Body of pancreas (tissue), 4 donors: Measurements from ENCODE around the gene NACC1. TPM values are rescaled to one million over a fixed set of nuclear protein-coding genes. Genes with fewer than 3 reads are reported as not detected.
A peak's percentile ranks its signal among the peaks of the same experiment; 100 is the strongest.
"Not testable (repeated sequence)": the region's sequence is repeated elsewhere in the genome, so short reads cannot be mapped to it uniquely, and the experiment has no call there.

Experiments
- ATAC-seq: fragments of 150-250 bp; one replicate; pipeline ENCODE4 v1.9.1; 2016
- DNase-seq, 4 donors: peaks; one replicate each; pipeline ENCODE4 v3.0.0-alpha.2; 2019
- H3K27ac ChIP-seq, 4 donors: fragments of 200-600 bp; sonication (generic); 1 replicate in 3 of 4; 2 replicates in 1 of 4; pipeline versions ENCODE4 v1.5.1 to v1.6.1; 2016 to 2019; ENCODE audit warnings: mild to moderate bottlenecking in 1 of 4, mixed read lengths in 1 of 4, moderate library complexity in 1 of 4
- H3K27me3 ChIP-seq, 2 donors: fragments of 200-600 bp; sonication (generic); one replicate each; pipeline ENCODE4 v1.6.0; 2016; ENCODE audit warnings: mild to moderate bottlenecking in 1 of 2
- H3K36me3 ChIP-seq, 2 donors: fragments of 200-600 bp; sonication (generic); replicated peaks in 1 of 2; 2 replicates each; pipeline ENCODE4 v1.5.1; 2016; ENCODE audit warnings: low read depth in 2 of 2; ENCODE audit not compliant: insufficient read depth in 1 of 2
- H3K4me1 ChIP-seq: fragments of 200-600 bp; sonication (generic); one replicate; pipeline ENCODE4 v1.6.0; 2016
- H3K4me3 ChIP-seq, 2 donors: fragments of 200-600 bp; sonication (generic); 1 replicate in 1 of 2; 2 replicates in 1 of 2; pipeline ENCODE4 v1.5.1; 2016 to 2019
- H3K9me3 ChIP-seq, 3 donors: fragments of 200-600 bp; sonication (generic); 1 replicate in 2 of 3; 2 replicates in 1 of 3; pipeline ENCODE4 v1.5.1; 2016
- CTCF ChIP-seq, 7 experiments: fragments of 450-650 bp in 4 of 7; fragments of 200-600 bp in 3 of 7; sonication (generic) in 3 of 7; IDR thresholded peaks; one replicate each; pipeline ENCODE4 v1.5.1; 2016 to 2019; ENCODE audit warnings: antibody characterized with exemption in 7 of 7
- POLR2A ChIP-seq, 3 donors: fragments of 450-650 bp; IDR thresholded peaks; one replicate each; pipeline ENCODE4 v1.6.1; 2016; ENCODE audit warnings: antibody characterized with exemption in 3 of 3, mild to moderate bottlenecking in 2 of 3
- WGBS, 2 donors: methylation state at CpG; one replicate each; pipeline ENCODE4 v1.1.5; 2017; 5-methylcytosine and 5-hydroxymethylcytosine counted together
- intact Hi-C: fragments of 100-400 bp; cut with DNase I; formaldehyde crosslinking; loops from one replicate; pipeline ENCODE4 v1.15.1; 2023
- total RNA-seq, 2 donors: library from RNA; depleted of rRNA; stranded (reverse); fragments of >200 nt; gene quantifications; one replicate each; pipeline ENCODE4 v1.1.0, GENCODE V29; 2016

The NACC1 gene
- total RNA-seq, 2 donors from 2014 or later, result 6.0 to 15.5 TPM

GRCh38 chr19:13138171-13138915, 20.3 kb downstream of the NACC1 start:
- Histone ChIP-seq H3K4me1 (no peaks in the 10 kb centered on the region), H3K9me3 (no peaks in the 10 kb centered on the region), H3K27me3 (no peaks in the 10 kb centered on the region), H3K36me3 (peaks cover 0 to 14% of the 10 kb centered on the region in 2 donors), H3K4me3 (no peak overlapping the region), H3K27ac (no peak overlapping the region)
- 84 to 93% methylated on average over 19 to 39 of the region's 40 CpGs for WGBS, 2 donors
- ATAC-seq (no peak), DNase-seq (no peak)
- no peak for TF ChIP-seq CTCF (IDR thresholded peaks at IDR 0.05)
- no peak for TF ChIP-seq POLR2A (IDR thresholded peaks at IDR 0.05)
- intact Hi-C loops, result no loop called here

- DNase-seq, result no peak
- H3K9me3 ChIP-seq, result no peaks in the 10 kb centered on the region
- WGBS, 2 donors, result 74 to 80% methylated on average over 10 of the region's 10 CpGs
- TF ChIP-seq CTCF (IDR thresholded peaks at IDR 0.05) (no peak), POLR2A (IDR thresholded peaks at IDR 0.05) (no peak)
- no peak overlapping the region for H3K27ac ChIP-seq
- H3K4me1 ChIP-seq, result no peaks in the 10 kb centered on the region
- intact Hi-C loops, result no loop called here
- ATAC-seq, result no peak
- H3K36me3 ChIP-seq, result peaks cover 0 to 14% of the 10 kb centered on the region in 2 donors
- H3K27me3 ChIP-seq, result no peaks in the 10 kb centered on the region
- no peak overlapping the region for H3K4me3 ChIP-seq
These were observed 20.8 kb downstream of the NACC1 start for GRCh38 chr19:13138916-13139198.

GRCh38 chr19:13139633-13140311, 21.7 kb downstream of the NACC1 start:
- intact Hi-C loops, result loop anchor here (10.0 kb wide), 1 partner anchor 95 kb away; no protein-coding TSS in a partner anchor
- 82 to 85% methylated on average over 6 to 10 of the region's 11 CpGs for WGBS, 2 donors
- H3K9me3 ChIP-seq, result no peaks in the 10 kb centered on the region
- H3K27me3 ChIP-seq, result no peaks in the 10 kb centered on the region
- DNase-seq, result no peak
- no peak overlapping the region for H3K4me3 ChIP-seq
- H3K27ac ChIP-seq, result no peak overlapping the region
- no peak for TF ChIP-seq POLR2A (IDR thresholded peaks at IDR 0.05)
- TF ChIP-seq CTCF (IDR thresholded peaks at IDR 0.05), result no peak
- H3K4me1 ChIP-seq, result no peaks in the 10 kb centered on the region
- peaks cover 0 to 21% of the 10 kb centered on the region in 2 donors for H3K36me3 ChIP-seq
- ATAC-seq, result no peak

GRCh38 chr19:13146763-13147563, 28.9 kb downstream of the NACC1 start:
- no peaks in the 10 kb centered on the region for H3K9me3 ChIP-seq
- no peak for TF ChIP-seq POLR2A (IDR thresholded peaks at IDR 0.05)
- TF ChIP-seq CTCF (IDR thresholded peaks at IDR 0.05), result no peak
- WGBS, 2 donors, result 70 to 85% methylated on average over 16 of the region's 16 CpGs
- intact Hi-C loops, result loop anchor here (10.0 kb wide), 1 partner anchor 88 kb away; no protein-coding TSS in a partner anchor
- H3K27ac ChIP-seq, result peak overlapping the region in 1 of 4 donors; percentile 54
- peaks cover 12% of the 10 kb centered on the region for H3K4me1 ChIP-seq
- no peak overlapping the region for H3K4me3 ChIP-seq
- H3K36me3 ChIP-seq, result peaks cover 0 to 6% of the 10 kb centered on the region in 2 donors
- H3K27me3 ChIP-seq, result no peaks in the 10 kb centered on the region
- DNase-seq, result peak in 2 of 4 donors; percentile 25 to 33
- ATAC-seq, result no peak

- peak overlapping the region; percentile 43 to 68 for H3K4me3 ChIP-seq
- intact Hi-C loops, result loop anchor here (10.0 kb wide), 1 partner anchor 86 kb away; no protein-coding TSS in a partner anchor
- 22 to 28% methylated on average over 14 to 17 of the region's 17 CpGs for WGBS, 2 donors
- H3K27me3 ChIP-seq, H3K36me3 ChIP-seq, H3K9me3 ChIP-seq, ATAC-seq: not testable (repeated sequence)
- peak overlapping the region in 3 of 4 donors; percentile 98 to 100 (median 100) for H3K27ac ChIP-seq
- peak in 2 of 4 donors; percentile 14 to 24 for DNase-seq
- peaks cover 19% of the 10 kb centered on the region for H3K4me1 ChIP-seq
These were observed 31.1 kb downstream of the NACC1 start for GRCh38 chr19:13149173-13149627.
